SU-DHL-6 (cell line): ENCODE data around the gene USP54.

ENCODE experiments used
- CTCF ChIP-seq: fragments of 200-600 bp; sonication (generic); IDR thresholded peaks from one replicate; pipeline ENCODE4 v1.5.1; 2017; ENCODE audit warnings: antibody characterized with exemption, mild to moderate bottlenecking, low read length, moderate library complexity; ENCODE audit not compliant: insufficient read depth, poor library complexity, severe bottlenecking
- EZH2phosphoT487 ChIP-seq: fragments of 200-600 bp; sonication (generic), shearing (Covaris generic); conservative IDR thresholded peaks from 2 replicates; pipeline ENCODE4 v1.6.1; 2018; ENCODE audit warnings: mild to moderate bottlenecking, antibody characterized with exemption, low read length, moderate library complexity, mixed read lengths

- no peak for TF ChIP-seq CTCF
- TF ChIP-seq EZH2phosphoT487: no peak
Observed at GRCh38 chr10:73623056-73623455, 31.9 kb upstream of the USP54 start.
